Mesenchymal stem cell (in vitro differentiated cells and primary cell): ENCODE data around the gene KYAT1.
"Not testable (repeated sequence)": the region's sequence is repeated elsewhere in the genome, so short reads cannot be mapped to it uniquely, and the experiment has no call there.

ENCODE experiments used
- DNase-seq: peaks from one replicate; pipeline ENCODE4 v3.0.0-alpha.2; 2013
- H2AFZ ChIP-seq: one replicate; pipeline ENCODE4 v1.6.1; 2013; ENCODE audit warnings: low read depth, mild to moderate bottlenecking, control low read depth, inconsistent platforms, low read length, moderate library complexity
- H2AK5ac ChIP-seq: 2 replicates; pipeline ENCODE4 v1.6.1; 2013; ENCODE audit warnings: low read length, moderate library complexity, mild to moderate bottlenecking, inconsistent platforms; ENCODE audit not compliant: severe bottlenecking
- H2BK120ac ChIP-seq: one replicate; pipeline ENCODE4 v1.6.1; 2013; ENCODE audit warnings: low read depth, mild to moderate bottlenecking, inconsistent platforms, low read length, moderate library complexity
- H2BK12ac ChIP-seq, 2 experiments: one replicate each; pipeline ENCODE4 v1.6.1; 2013; ENCODE audit warnings: inconsistent platforms in 2 of 2, low read length in 2 of 2, mild to moderate bottlenecking in 2 of 2, moderate library complexity in 2 of 2, control low read depth in 1 of 2
- H2BK15ac ChIP-seq: one replicate; pipeline ENCODE4 v1.6.1; 2013; ENCODE audit warnings: mild to moderate bottlenecking, low read depth, inconsistent platforms; ENCODE audit not compliant: poor library complexity, severe bottlenecking
- H2BK5ac ChIP-seq: 2 replicates; pipeline ENCODE4 v1.6.1; 2013; ENCODE audit warnings: low read depth, mild to moderate bottlenecking, low read length, control low read depth, inconsistent platforms; ENCODE audit not compliant: poor library complexity, severe bottlenecking
- H3K14ac ChIP-seq, 2 experiments: one replicate each; pipeline ENCODE4 v1.6.1; 2013; ENCODE audit warnings: inconsistent platforms in 2 of 2, low read length in 2 of 2, control low read depth in 1 of 2, mild to moderate bottlenecking in 1 of 2, moderate library complexity in 1 of 2
- H3K18ac ChIP-seq, 2 experiments: one replicate each; pipeline ENCODE4 v1.6.1; 2013; ENCODE audit warnings: inconsistent platforms in 2 of 2, low read length in 2 of 2, control low read depth in 1 of 2, low read depth in 1 of 2, mild to moderate bottlenecking in 1 of 2
- H3K23ac ChIP-seq, 2 experiments: one replicate each; pipeline ENCODE4 v1.6.1; 2013; ENCODE audit warnings: inconsistent platforms in 2 of 2, low read length in 2 of 2, mild to moderate bottlenecking in 2 of 2, moderate library complexity in 2 of 2, control low read depth in 1 of 2
- H3K27ac ChIP-seq: 2 replicates; pipeline ENCODE4 v1.5.1; 2013; ENCODE audit warnings: mild to moderate bottlenecking, moderate library complexity, low read length, control low read depth, inconsistent platforms; ENCODE audit not compliant: poor library complexity, severe bottlenecking
- H3K27me3 ChIP-seq, 2 experiments: 2 replicates each; pipeline versions ENCODE4 v1.6.1 to v1.7.0; 2013; ENCODE audit warnings: low read length in 2 of 2, mild to moderate bottlenecking in 2 of 2, moderate library complexity in 2 of 2, control low read depth in 1 of 2, inconsistent platforms in 1 of 2; ENCODE audit not compliant: control insufficient read depth in 1 of 2, insufficient read depth in 1 of 2
- H3K36me3 ChIP-seq, 2 experiments: 2 replicates each; pipeline versions ENCODE4 v1.6.1 to v1.7.0; 2013; ENCODE audit warnings: low read length in 2 of 2, control low read depth in 1 of 2, inconsistent platforms in 1 of 2, low read depth in 1 of 2, mild to moderate bottlenecking in 1 of 2; ENCODE audit not compliant: insufficient read depth in 2 of 2, control insufficient read depth in 1 of 2
- H3K4ac ChIP-seq, 2 experiments: one replicate each; pipeline ENCODE4 v1.6.1; 2013; ENCODE audit warnings: inconsistent platforms in 2 of 2, low read length in 2 of 2, mild to moderate bottlenecking in 2 of 2, moderate library complexity in 2 of 2, control low read depth in 1 of 2, low read depth in 1 of 2
- H3K4me1 ChIP-seq: 2 replicates; pipeline ENCODE4 v1.6.1; 2013; ENCODE audit warnings: low read depth, low read length, control low read depth; ENCODE audit not compliant: control insufficient read depth, insufficient read depth
- H3K4me2 ChIP-seq: 2 replicates; pipeline ENCODE4 v1.6.1; 2013; ENCODE audit warnings: low read length, mild to moderate bottlenecking, inconsistent platforms; ENCODE audit not compliant: poor library complexity, severe bottlenecking
- H3K4me3 ChIP-seq, 2 experiments: 2 replicates each; pipeline versions ENCODE4 v1.5.1 to v1.7.0; 2013; ENCODE audit warnings: low read length in 2 of 2, mild to moderate bottlenecking in 2 of 2, control low read depth in 1 of 2, low read depth in 1 of 2; ENCODE audit not compliant: insufficient read depth in 1 of 2
- H3K79me1 ChIP-seq: replicated peaks from 2 replicates; pipeline ENCODE4 v1.6.1; 2013; ENCODE audit warnings: mild to moderate bottlenecking, control low read depth, low read length, inconsistent platforms; ENCODE audit not compliant: poor library complexity, severe bottlenecking
- H3K9ac ChIP-seq: 2 replicates; pipeline ENCODE4 v1.7.0; 2013; ENCODE audit warnings: mild to moderate bottlenecking, low read length, moderate library complexity
- H3K9me3 ChIP-seq: 2 replicates; pipeline ENCODE4 v1.7.0; 2013; ENCODE audit warnings: mild to moderate bottlenecking, low read length; ENCODE audit not compliant: control insufficient read depth
- H4K8ac ChIP-seq: one replicate; pipeline ENCODE4 v1.6.1; 2013; ENCODE audit warnings: inconsistent platforms, mild to moderate bottlenecking, low read length, moderate library complexity
- H4K91ac ChIP-seq: one replicate; pipeline ENCODE4 v1.6.1; 2013; ENCODE audit warnings: mild to moderate bottlenecking, low read length, inconsistent platforms
- WGBS: methylation state at CpG from one replicate; pipeline ENCODE4 v1.1.7; 2013; ENCODE audit warnings: mixed read lengths; 5-methylcytosine and 5-hydroxymethylcytosine counted together

Gene KYAT1

GRCh38 chr9:128861501-128861900 is 20.2 kb downstream of the KYAT1 start:
- Histone ChIP-seq H3K36me3 (no peaks in the 10 kb centered on the region), H2BK120ac (no peak overlapping the region), H3K4me1 (peaks cover 7% of the 10 kb centered on the region), H3K4me3 (no peak overlapping the region), H3K79me1 (peaks cover 14% of the 10 kb centered on the region), H3K23ac (no peak overlapping the region), H2AFZ (no peak overlapping the region), H3K9me3 (no peaks in the 10 kb centered on the region), H3K9ac (no peak overlapping the region), H4K8ac (no peak overlapping the region), H3K18ac (no peak overlapping the region), H3K4ac (no peak overlapping the region), H3K27me3 (no peaks in the 10 kb centered on the region), H4K91ac (no peak overlapping the region), H2BK15ac (no peak overlapping the region), H2BK12ac (no peak overlapping the region), H2AK5ac (no peak overlapping the region), H3K14ac (no peak overlapping the region), H2BK5ac (no peak overlapping the region), H3K4me2 (no peak overlapping the region), H3K27ac (no peak overlapping the region)
- no peak for DNase-seq
- 82% methylated on average over 6 of the region's 6 CpGs for WGBS

- Histone ChIP-seq H3K4me2 (no peak overlapping the region), H2BK15ac (no peak overlapping the region), H2BK120ac (no peak overlapping the region), H3K9me3 (no peaks in the 10 kb centered on the region), H3K4ac (no peak overlapping the region), H3K14ac (no peak overlapping the region), H2BK12ac (no peak overlapping the region), H2AFZ (no peak overlapping the region), H3K27ac (no peak overlapping the region), H3K23ac (no peak overlapping the region), H2AK5ac (no peak overlapping the region), H3K18ac (no peak overlapping the region), H3K4me3 (no peak overlapping the region), H4K91ac (no peak overlapping the region), H3K27me3 (no peaks in the 10 kb centered on the region), H2BK5ac (no peak overlapping the region), H3K79me1 (peaks cover 14% of the 10 kb centered on the region), H3K9ac (no peak overlapping the region), H3K36me3 (no peaks in the 10 kb centered on the region), H3K4me1 (peaks cover 7% of the 10 kb centered on the region), H4K8ac (no peak overlapping the region)
- WGBS = 86% methylated on average over 4 of the region's 5 CpGs
- DNase-seq = no peak
These were observed 20.8 kb downstream of the KYAT1 start for GRCh38 chr9:128860937-128861336.

- not testable (repeated sequence) for H3K9ac ChIP-seq, DNase-seq, H3K4me1 ChIP-seq, H3K4me2 ChIP-seq, H2BK5ac ChIP-seq, H3K23ac ChIP-seq, H3K27me3 ChIP-seq, H2BK120ac ChIP-seq, H2AFZ ChIP-seq, H3K14ac ChIP-seq, H2BK15ac ChIP-seq, H4K8ac ChIP-seq, H3K4me3 ChIP-seq, H2AK5ac ChIP-seq, H4K91ac ChIP-seq, H3K27ac ChIP-seq, H2BK12ac ChIP-seq, H3K4ac ChIP-seq, H3K9me3 ChIP-seq, H3K36me3 ChIP-seq, H3K18ac ChIP-seq
- peaks cover 11% of the 10 kb centered on the region for H3K79me1 ChIP-seq
- WGBS = 98% methylated on average over 7 of the region's 7 CpGs
These were observed 23.3 kb downstream of the KYAT1 start for GRCh38 chr9:128858476-128858875.

- H2BK15ac ChIP-seq, H4K8ac ChIP-seq, H2AFZ ChIP-seq, H4K91ac ChIP-seq, H3K14ac ChIP-seq, H3K27me3 ChIP-seq, H2AK5ac ChIP-seq, H3K27ac ChIP-seq, H2BK5ac ChIP-seq, H2BK12ac ChIP-seq, H3K9ac ChIP-seq, H2BK120ac ChIP-seq, H3K4me1 ChIP-seq, H3K36me3 ChIP-seq, H3K4me2 ChIP-seq, H3K18ac ChIP-seq, H3K23ac ChIP-seq, H3K79me1 ChIP-seq, H3K4ac ChIP-seq, DNase-seq, H3K4me3 ChIP-seq, H3K9me3 ChIP-seq: not testable (repeated sequence)
- 100% methylated on average over 4 of the region's 6 CpGs for WGBS
These were observed 27.3 kb downstream of the KYAT1 start for GRCh38 chr9:128854454-128854853.
